ENCODE data around the gene SEPTIN3. TPM values are rescaled to one million over a fixed set of nuclear protein-coding genes. Genes with fewer than 3 reads are reported as not detected.

The SEPTIN3 gene
- total RNA-seq, 6 donors from 2014 or later, result 0.79 to 1.6 (median 1.3) TPM

- H3K4me3 ChIP-seq, result no peak overlapping the region
- no peak overlapping the region for H3K27ac ChIP-seq
- ATAC-seq (ENCODE audit: low FRiP score in 2 of 2) (no peak), DNase-seq (no peak)
- no peak for TF ChIP-seq POLR2A (IDR thresholded peaks at IDR 0.05)
- TF ChIP-seq POLR2AphosphoS5 (IDR thresholded peaks at IDR 0.05), result no peak
- TF ChIP-seq CTCF (IDR thresholded peaks at IDR 0.05), result no peak
- no peak for TF ChIP-seq EP300 (IDR thresholded peaks at IDR 0.05)
- WGBS, 2 donors, result 96 to 99% methylated on average over 8 of the region's 8 CpGs
- H3K36me3 ChIP-seq, result no peaks in the 10 kb centered on the region
- no peaks in the 10 kb centered on the region for H3K27me3 ChIP-seq
- no peaks in the 10 kb centered on the region for H3K9me3 ChIP-seq
- H3K4me1 ChIP-seq, result peaks cover 0 to 20% (median 6%) of the 10 kb centered on the region in 4 donors
Observed at GRCh38 chr22:42000466-42000865, 31.2 kb downstream of the SEPTIN3 start.

GRCh38 chr22:42001121-42001520 is 31.9 kb downstream of the SEPTIN3 start:
- H3K4me1 ChIP-seq, result peaks cover 0 to 20% (median 6%) of the 10 kb centered on the region in 4 donors
- H3K27me3 ChIP-seq, result no peaks in the 10 kb centered on the region
- no peak for DNase-seq

GRCh38 chr22:42001706-42002105 is 32.5 kb downstream of the SEPTIN3 start:
- no peak overlapping the region for H3K27ac ChIP-seq
- H3K9me3 ChIP-seq, result no peaks in the 10 kb centered on the region
- no peak for DNase-seq
- TF ChIP-seq EP300 (IDR thresholded peaks at IDR 0.05) (no peak), POLR2A (IDR thresholded peaks at IDR 0.05) (no peak), CTCF (IDR thresholded peaks at IDR 0.05) (no peak), POLR2AphosphoS5 (IDR thresholded peaks at IDR 0.05) (no peak)
- no peaks in the 10 kb centered on the region for H3K36me3 ChIP-seq
- ATAC-seq (ENCODE audit: low FRiP score in 2 of 2), result no peak
- 96 to 100% methylated on average over 7 to 12 of the region's 12 CpGs for WGBS, 2 donors
- H3K27me3 ChIP-seq, result no peaks in the 10 kb centered on the region
- no peak overlapping the region for H3K4me3 ChIP-seq
- peaks cover 0 to 20% (median 6%) of the 10 kb centered on the region in 4 donors for H3K4me1 ChIP-seq

More at GRCh38 chr22:42001121-42001520, 31.9 kb downstream of the SEPTIN3 start:
- no peak for ATAC-seq (ENCODE audit: low FRiP score in 2 of 2)
- no peak overlapping the region for H3K27ac ChIP-seq
- H3K4me3 ChIP-seq, result no peak overlapping the region
- TF ChIP-seq POLR2A (IDR thresholded peaks at IDR 0.05) (no peak), EP300 (IDR thresholded peaks at IDR 0.05) (no peak), CTCF (IDR thresholded peaks at IDR 0.05) (no peak), POLR2AphosphoS5 (IDR thresholded peaks at IDR 0.05) (no peak)
- no peaks in the 10 kb centered on the region for H3K9me3 ChIP-seq
- 75 to 80% methylated on average over 8 of the region's 8 CpGs for WGBS, 2 donors
- no peaks in the 10 kb centered on the region for H3K36me3 ChIP-seq

- Histone ChIP-seq H3K27ac (no peak overlapping the region), H3K27me3 (no peaks in the 10 kb centered on the region), H3K9me3 (peaks cover 4 to 20% (median 12%) of the 10 kb centered on the region in 4 donors), H3K4me3 (no peak overlapping the region), H3K36me3 (no peaks in the 10 kb centered on the region), H3K4me1 (no peaks in the 10 kb centered on the region)
- TF ChIP-seq POLR2AphosphoS5 (IDR thresholded peaks at IDR 0.05) (no peak), EP300 (IDR thresholded peaks at IDR 0.05) (no peak), CTCF (IDR thresholded peaks at IDR 0.05) (no peak), POLR2A (IDR thresholded peaks at IDR 0.05) (no peak)
- no peak for ATAC-seq (ENCODE audit: low FRiP score in 2 of 2)
- WGBS, 2 donors, result 43 to 65% methylated on average over 4 of the region's 4 CpGs
- no peak for DNase-seq
Observed at GRCh38 chr22:42007922-42008321, 38.7 kb downstream of the SEPTIN3 start.

GRCh38 chr22:42010778-42011177 is 41.5 kb downstream of the SEPTIN3 start:
- no peak overlapping the region for H3K27ac ChIP-seq
- DNase-seq (no peak), ATAC-seq (ENCODE audit: low FRiP score in 2 of 2) (no peak)
- TF ChIP-seq POLR2AphosphoS5 (IDR thresholded peaks at IDR 0.05) (no peak), CTCF (IDR thresholded peaks at IDR 0.05) (no peak), POLR2A (IDR thresholded peaks at IDR 0.05) (no peak), EP300 (IDR thresholded peaks at IDR 0.05) (no peak)
- no peaks in the 10 kb centered on the region for H3K36me3 ChIP-seq
- no peak overlapping the region for H3K4me3 ChIP-seq
- peaks cover 4 to 20% (median 12%) of the 10 kb centered on the region in 4 donors for H3K9me3 ChIP-seq
- WGBS, 2 donors, result 91 to 99% methylated on average over 7 of the region's 7 CpGs
- H3K27me3 ChIP-seq, result no peaks in the 10 kb centered on the region
- no peaks in the 10 kb centered on the region for H3K4me1 ChIP-seq

Measured in upper lobe of left lung (tissue), 6 donors.